ENCODE data around the gene CYRIA. TPM values are rescaled to one million over a fixed set of nuclear protein-coding genes. Genes with fewer than 3 reads are reported as not detected.

Gene CYRIA
- total RNA-seq, 4 donors from 2014 or later = 19.0 to 27.4 (median 20.9) TPM

GRCh38 chr2:16623031-16623430 is 42.6 kb downstream of the CYRIA start:
- TF ChIP-seq, protein P1, sequence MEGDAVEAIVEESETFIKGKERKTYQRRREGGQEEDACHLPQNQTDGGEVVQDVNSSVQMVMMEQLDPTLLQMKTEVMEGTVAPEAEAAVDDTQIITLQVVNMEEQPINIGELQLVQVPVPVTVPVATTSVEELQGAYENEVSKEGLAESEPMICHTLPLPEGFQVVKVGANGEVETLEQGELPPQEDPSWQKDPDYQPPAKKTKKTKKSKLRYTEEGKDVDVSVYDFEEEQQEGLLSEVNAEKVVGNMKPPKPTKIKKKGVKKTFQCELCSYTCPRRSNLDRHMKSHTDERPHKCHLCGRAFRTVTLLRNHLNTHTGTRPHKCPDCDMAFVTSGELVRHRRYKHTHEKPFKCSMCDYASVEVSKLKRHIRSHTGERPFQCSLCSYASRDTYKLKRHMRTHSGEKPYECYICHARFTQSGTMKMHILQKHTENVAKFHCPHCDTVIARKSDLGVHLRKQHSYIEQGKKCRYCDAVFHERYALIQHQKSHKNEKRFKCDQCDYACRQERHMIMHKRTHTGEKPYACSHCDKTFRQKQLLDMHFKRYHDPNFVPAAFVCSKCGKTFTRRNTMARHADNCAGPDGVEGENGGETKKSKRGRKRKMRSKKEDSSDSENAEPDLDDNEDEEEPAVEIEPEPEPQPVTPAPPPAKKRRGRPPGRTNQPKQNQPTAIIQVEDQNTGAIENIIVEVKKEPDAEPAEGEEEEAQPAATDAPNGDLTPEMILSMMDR (IDR thresholded peaks at IDR 0.05; ENCODE audit: low read depth) = no peak

DNA sequence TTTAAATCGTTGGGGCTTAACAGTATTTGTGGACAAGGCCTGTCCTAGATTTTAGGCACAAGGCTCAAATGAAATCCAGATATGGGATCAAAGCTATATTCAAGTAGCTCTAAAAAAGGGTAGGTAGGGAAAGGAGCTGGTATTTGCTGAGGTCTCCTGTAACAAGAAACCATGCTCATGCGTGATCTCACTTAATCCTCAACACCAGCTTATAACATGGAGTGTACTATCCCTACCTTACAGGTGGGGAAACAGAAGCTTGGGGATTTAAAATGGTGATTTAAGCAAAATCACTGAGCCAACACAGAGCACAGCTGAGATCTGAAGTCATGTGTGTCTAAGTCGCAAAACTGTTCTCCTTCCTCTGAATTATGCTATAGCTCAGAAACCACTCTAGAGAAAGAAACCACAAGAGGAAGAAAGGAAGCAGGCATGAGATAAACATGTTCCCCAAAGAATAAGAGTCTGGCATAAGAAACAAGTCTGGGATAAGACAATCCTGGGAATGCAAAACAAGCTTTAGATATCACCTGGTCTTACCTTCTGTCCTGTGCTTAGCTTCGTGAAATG is 43.1 kb downstream of the CYRIA start:
- TF ChIP-seq, protein P1 (IDR thresholded peaks at IDR 0.05; ENCODE audit: low read depth) = no peak

GRCh38 chr2:16621316-16621715 is 44.3 kb downstream of the CYRIA start:
- TF ChIP-seq, protein P1 (IDR thresholded peaks at IDR 0.05; ENCODE audit: low read depth) = no peak

GRCh38 chr2:16620590-16620989 is 45.0 kb downstream of the CYRIA start:
- TF ChIP-seq, protein P1 (IDR thresholded peaks at IDR 0.05; ENCODE audit: low read depth) = no peak

DNA sequence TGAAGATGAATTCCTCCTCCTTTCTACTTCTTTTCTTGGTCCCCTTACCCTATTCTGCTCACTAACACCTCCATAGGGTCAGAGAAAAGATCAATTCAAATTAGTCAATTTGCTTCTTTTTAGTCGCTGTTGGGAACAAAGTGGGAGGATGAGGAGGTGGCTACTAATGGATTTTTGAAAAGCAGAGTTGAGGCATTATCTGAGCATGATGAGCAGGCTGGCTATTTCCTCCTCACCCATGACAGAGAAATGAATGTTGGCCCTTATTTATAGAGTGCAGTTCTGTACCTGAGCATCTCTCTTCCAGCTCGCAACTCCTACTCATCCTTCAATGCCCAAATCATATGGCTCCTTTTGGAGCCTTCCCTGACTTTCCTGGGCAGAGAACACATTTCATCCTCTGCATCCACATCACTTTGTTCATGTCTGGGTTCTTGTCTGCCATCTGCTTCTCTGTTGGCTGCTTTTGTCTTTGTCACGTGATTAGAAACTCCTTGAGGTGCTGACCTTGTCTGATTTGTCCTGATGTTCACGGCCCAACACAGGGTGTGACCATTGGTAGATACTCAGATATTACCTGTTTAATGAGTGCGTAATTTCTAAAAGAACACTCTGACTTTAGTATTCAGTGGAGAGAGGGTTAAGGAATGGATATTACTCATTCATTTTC is 45.9 kb downstream of the CYRIA start:
- TF ChIP-seq, protein P1 (IDR thresholded peaks at IDR 0.05; ENCODE audit: low read depth) = no peak

- TF ChIP-seq, protein P1 (IDR thresholded peaks at IDR 0.05; ENCODE audit: low read depth) = no peak
These were observed 48.1 kb downstream of the CYRIA start for GRCh38 chr2:16617282-16618266.
